Suprapubic skin (tissue), 3 donors: ENCODE results near the gene CCR8.

ENCODE experiments used
- CTCF ChIP-seq, 2 donors: fragments of 200-600 bp in 1 of 2; fragments of 450-650 bp in 1 of 2; sonication (generic) in 1 of 2; IDR thresholded peaks; one replicate each; pipeline ENCODE4 v1.5.1; 2016 to 2019; ENCODE audit warnings: antibody characterized with exemption in 2 of 2, mild to moderate bottlenecking in 1 of 2, moderate library complexity in 1 of 2
- POLR2A ChIP-seq, 2 donors: fragments of 450-650 bp; IDR thresholded peaks; one replicate each; pipeline ENCODE4 v1.6.1; 2017; ENCODE audit warnings: antibody characterized with exemption in 2 of 2, mild to moderate bottlenecking in 2 of 2, moderate library complexity in 2 of 2

- TF ChIP-seq POLR2A (IDR thresholded peaks at IDR 0.05), result no peak
- TF ChIP-seq CTCF (IDR thresholded peaks at IDR 0.05), result no peak
Observed at GRCh38 chr3:39332525-39332924, 3.0 kb downstream of the CCR8 start.
